Naive thymus-derived CD8-positive, alpha-beta T cell (primary cell): ENCODE measurements around the gene PRLH. TPM values are rescaled to one million over a fixed set of nuclear protein-coding genes. Genes with fewer than 3 reads are reported as not detected.

Experiments used
- polyA plus RNA-seq, 3 donors: library from polyadenylated mRNA; unstranded; fragments of 300-500 nt; fragmentation: Illumina TruSeq; gene quantifications; one replicate each; pipeline ENCODE4 v1.2.3, GENCODE V29; 2021
- total RNA-seq, 8 experiments: library from RNA in 2 of 8; stranded (reverse) in 2 of 8; gene quantifications; one replicate each; pipeline ENCODE4 v1.2.3 and lab custom pipeline; 2021 to 2026

PRLH gene
- total and polyA plus RNA-seq, 5 experiments from 2014 or later, result not detected

Other genes starting within 250 kb of the PRLH start
- gene COL6A3, start 152.4 kb upstream of the PRLH start, total RNA-seq, result 1 to 10 TPM; 3.5 to 4.1 TPM
- gene COL6A3, start 152.4 kb upstream of the PRLH start, polyA plus RNA-seq, result 1 to 10 TPM in 2 of 3 donors, under 1 TPM in 1; 0.95 to 2.0 (median 1.8) TPM
- gene MLPH, start 79.3 kb upstream of the PRLH start, total RNA-seq, result not detected
- not detected for gene MLPH, start 79.3 kb upstream of the PRLH start, polyA plus RNA-seq
- gene RAB17, start 24.2 kb downstream of the PRLH start, total RNA-seq, result not detected
- gene RAB17, start 24.2 kb downstream of the PRLH start, polyA plus RNA-seq, result not detected
- 100 to 1,000 TPM; 102 to 103 TPM for gene LRRFIP1, start 61.0 kb downstream of the PRLH start, total RNA-seq
- gene LRRFIP1, start 61.0 kb downstream of the PRLH start, polyA plus RNA-seq, result 10 to 100 TPM; 72.9 to 91.8 (median 81.6) TPM
- gene RBM44, start 232.2 kb downstream of the PRLH start, total RNA-seq, result 1 to 10 TPM in 1 of 2 experiments, under 1 TPM in 1; 0.91 to 1.0 TPM
- under 1 TPM in 1 of 3 donors, not detected in 2; 0.80 TPM for gene RBM44, start 232.2 kb downstream of the PRLH start, polyA plus RNA-seq